Epithelial cell of esophagus (primary cell): ENCODE results near the gene EVA1A.
"Not testable (repeated sequence)": the region's sequence is repeated elsewhere in the genome, so short reads cannot be mapped to it uniquely, and the experiment has no call there.

Experiments
- DNase-seq: peaks from one replicate; pipeline ENCODE4 v3.0.0; 2010; ENCODE audit warnings: low read depth
- H3K4me3 ChIP-seq: 2 replicates; pipeline ENCODE4 v1.5.1; 2011; ENCODE audit warnings: mild to moderate bottlenecking, low read length, control low read depth
- TF ChIP-seq, protein P1 (sequence below): IDR thresholded peaks from 2 replicates; pipeline ENCODE4 v1.5.1; 2011; ENCODE audit warnings: low read depth, mild to moderate bottlenecking, low read length, control low read depth, inconsistent platforms; ENCODE audit not compliant: insufficient read depth; ENCODE audit errors: missing control alignments

Gene EVA1A

DNA sequence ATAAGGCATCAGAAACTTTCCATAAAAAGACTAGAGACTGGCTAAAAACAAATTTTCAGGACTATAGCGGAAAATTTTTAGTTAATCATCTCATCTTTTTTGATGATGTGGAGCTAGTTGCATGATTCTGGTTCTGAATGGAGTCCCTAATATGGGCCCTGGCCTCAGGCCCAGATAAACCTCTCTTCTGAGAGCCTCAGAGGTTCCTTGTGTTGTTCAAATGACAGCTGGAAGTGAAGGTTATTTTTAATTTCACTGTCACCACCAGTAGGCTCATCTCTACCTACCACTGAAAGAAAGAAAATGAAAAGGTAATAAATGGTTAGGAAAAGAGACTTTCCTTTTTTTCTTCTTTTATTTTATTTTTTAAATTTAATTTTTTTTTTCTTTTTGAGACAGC is 75.9 kb downstream of the EVA1A start:
- TF ChIP-seq, protein P1, sequence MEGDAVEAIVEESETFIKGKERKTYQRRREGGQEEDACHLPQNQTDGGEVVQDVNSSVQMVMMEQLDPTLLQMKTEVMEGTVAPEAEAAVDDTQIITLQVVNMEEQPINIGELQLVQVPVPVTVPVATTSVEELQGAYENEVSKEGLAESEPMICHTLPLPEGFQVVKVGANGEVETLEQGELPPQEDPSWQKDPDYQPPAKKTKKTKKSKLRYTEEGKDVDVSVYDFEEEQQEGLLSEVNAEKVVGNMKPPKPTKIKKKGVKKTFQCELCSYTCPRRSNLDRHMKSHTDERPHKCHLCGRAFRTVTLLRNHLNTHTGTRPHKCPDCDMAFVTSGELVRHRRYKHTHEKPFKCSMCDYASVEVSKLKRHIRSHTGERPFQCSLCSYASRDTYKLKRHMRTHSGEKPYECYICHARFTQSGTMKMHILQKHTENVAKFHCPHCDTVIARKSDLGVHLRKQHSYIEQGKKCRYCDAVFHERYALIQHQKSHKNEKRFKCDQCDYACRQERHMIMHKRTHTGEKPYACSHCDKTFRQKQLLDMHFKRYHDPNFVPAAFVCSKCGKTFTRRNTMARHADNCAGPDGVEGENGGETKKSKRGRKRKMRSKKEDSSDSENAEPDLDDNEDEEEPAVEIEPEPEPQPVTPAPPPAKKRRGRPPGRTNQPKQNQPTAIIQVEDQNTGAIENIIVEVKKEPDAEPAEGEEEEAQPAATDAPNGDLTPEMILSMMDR = no peak
- H3K4me3 ChIP-seq = no peak overlapping the region
- no peak for DNase-seq

DNA sequence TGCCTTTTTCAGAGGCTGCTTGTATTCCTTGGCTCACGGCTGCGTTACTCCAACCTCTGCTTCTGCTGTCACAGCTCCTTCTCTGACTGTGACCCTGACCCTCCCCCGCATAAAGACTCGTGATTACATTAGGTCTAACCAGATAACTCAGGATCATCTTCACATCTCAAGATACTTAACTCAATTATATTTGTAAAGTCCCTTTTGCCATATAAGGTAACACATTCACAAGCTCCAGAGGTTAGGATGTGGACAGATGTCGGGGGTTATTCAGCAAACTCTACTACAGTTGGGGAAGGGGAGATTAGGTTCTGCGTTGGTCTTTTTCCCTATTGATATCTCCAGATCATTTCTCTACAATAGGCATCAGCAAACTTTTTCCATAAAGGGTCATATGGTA is 76.9 kb downstream of the EVA1A start:
- H3K4me3 ChIP-seq = no peak overlapping the region
- TF ChIP-seq, protein P1 = no peak
- no peak for DNase-seq

DNA sequence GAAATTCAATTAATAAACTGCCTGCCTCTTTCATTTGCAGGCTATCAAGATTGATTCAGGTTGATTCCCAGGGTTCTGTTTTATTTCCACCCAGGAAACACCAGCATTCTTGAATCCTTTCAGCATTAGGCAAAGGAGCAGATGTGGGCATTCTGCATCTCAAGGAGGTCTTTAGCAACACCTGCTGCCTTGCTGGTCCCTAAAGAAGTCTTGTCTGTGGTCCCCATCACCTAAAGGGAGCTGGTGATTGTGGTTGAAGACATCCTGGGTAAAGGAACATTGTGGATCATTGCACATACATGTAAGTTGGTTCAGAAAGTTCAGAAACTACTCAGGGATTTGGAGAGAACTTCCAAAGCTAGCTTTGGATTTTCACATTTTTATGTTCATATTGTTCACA is 78.3 kb downstream of the EVA1A start:
- no peak for DNase-seq
- H3K4me3 ChIP-seq = no peak overlapping the region
- TF ChIP-seq, protein P1 = no peak

DNA sequence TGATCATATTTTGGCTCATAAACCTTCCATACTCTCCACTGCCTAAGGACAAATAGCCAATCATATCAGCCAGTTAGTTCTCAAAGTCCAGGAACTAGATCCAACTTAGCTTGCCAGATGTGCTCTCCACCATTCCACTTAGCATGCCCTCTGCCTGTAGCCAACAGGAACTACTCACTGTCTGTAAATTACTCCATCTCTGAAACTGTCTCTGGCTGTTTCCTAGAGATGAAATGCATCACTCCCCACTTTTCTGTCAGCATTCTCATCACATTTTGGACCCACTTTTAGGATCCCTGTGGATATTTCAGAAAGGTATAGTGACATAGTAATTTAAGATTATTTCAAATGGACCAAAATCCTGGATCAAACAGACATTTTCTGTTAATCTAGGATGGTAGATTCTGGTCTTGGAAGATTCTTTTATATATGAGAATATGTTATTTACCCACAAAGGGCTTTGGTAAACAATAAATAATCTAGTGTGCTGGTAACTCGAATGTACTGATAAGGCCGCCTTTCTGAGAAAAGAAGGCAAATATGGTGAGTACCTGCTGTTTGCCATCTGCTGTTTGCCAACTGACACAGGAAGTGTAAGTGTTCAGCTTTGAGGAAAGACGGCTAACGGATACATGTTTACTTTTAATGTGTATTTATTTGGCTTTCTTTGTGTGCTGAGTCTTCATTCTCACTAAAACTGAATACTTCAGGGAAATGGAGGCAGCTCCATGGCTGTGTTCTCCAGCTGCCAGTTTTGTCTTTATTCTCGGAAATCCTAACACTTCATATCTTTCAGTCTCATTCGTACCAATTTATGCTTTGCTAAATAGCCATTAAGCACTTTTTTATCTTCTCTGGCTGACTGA is 79.5 kb downstream of the EVA1A start:
- peak; percentile 29 for DNase-seq
- H3K4me3 ChIP-seq = no peak overlapping the region
- TF ChIP-seq, protein P1 = peak; percentile 59

DNA sequence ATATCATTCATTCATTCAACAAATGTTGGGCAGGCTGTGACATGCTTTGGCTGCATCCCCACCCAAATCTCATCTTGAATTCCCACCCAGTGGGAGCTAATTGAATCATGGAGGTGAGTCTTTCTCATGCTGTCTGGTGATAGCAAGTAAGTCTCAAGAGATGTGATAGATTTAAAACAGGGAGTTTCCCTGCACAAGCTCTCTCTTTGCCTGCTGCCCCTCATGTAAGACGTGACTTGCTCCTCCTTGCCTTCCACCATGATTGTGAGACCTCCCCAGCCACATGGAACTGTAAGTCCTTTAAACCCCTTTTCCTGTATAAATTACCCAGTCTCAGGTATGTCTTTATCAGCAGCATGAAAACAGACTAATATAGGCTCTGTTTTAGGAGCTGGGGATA is 83.0 kb downstream of the EVA1A start:
- H3K4me3 ChIP-seq, DNase-seq: not testable (repeated sequence)

DNA sequence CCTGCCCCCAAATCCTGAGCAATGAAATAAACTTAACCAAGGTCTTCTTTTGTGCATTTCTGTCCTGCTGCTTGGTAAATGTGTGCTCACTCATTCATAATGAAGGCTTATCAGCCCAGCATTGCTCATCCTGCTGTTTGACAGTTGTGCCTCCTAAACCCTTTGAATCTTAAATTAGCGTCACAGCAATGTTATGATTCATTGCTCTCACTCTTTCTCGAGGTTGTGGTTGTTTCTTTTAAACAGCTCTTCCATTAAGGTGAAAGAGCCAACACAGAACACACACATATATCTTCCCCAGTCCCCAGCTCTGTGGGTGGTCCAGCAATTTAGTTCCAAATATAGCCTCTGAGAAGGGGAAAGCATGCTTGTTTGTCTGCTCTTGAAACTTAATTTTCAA is 84.0 kb downstream of the EVA1A start:
- TF ChIP-seq, protein P1 = no peak
- no peak overlapping the region for H3K4me3 ChIP-seq
- peak; percentile 74 for DNase-seq

DNA sequence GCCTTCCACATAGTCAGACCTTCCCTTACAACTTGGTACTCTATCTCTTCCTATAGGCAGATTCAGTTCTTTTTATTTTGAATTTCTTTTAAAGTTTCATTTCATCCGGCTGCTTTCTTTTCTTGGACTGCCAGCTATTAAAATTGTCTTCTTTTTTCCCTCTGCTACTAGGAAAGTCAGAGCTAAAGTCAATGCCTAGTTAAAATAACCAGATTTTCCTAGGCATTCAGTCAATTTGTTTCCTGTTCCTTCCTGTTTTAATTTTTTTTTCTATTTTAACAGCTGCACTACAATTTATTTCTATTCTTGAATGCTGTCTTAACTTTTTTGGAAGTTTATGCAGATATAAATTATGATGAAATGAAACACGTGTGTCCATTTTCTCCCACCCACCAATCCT is 84.8 kb downstream of the EVA1A start:
- no peak for DNase-seq

More for the DNA sequence above, 84.8 kb downstream of the EVA1A start:
- H3K4me3 ChIP-seq = no peak overlapping the region
- TF ChIP-seq, protein P1 = no peak
